PC-9 (cell line): Measurements from ENCODE around the gene EFS. TPM values are rescaled to one million over a fixed set of nuclear protein-coding genes. Genes with fewer than 3 reads are reported as not detected.

Experiments
- BruUV-seq: library from RNA; stranded (reverse); fragments of 400-500 nt; replicated peaks from 2 replicates; lab custom pipeline; 2021; lab: Mats Ljungman, UMichigan
- CTCF ChIA-PET: fragments of 300-600 bp; sonication (Branson Sonifier 250); formaldehyde crosslinking; loops from one replicate; lab custom pipeline; 2022; ENCODE audit warnings: antibody characterized with exemption; lab: Charles Lee
- POLR2A ChIA-PET: fragments of 300-600 bp; sonication (Branson Sonifier 250); formaldehyde crosslinking; loops from one replicate; lab custom pipeline; 2022; ENCODE audit warnings: antibody characterized with exemption; ENCODE audit not compliant: unreplicated experiment; lab: Charles Lee
- DNase-seq, 2 experiments: peaks; one replicate each; pipeline versions ENCODE4 v3.0.0 to v3.0.0-alpha.2; 2015 to 2022; ENCODE audit warnings: mixed read lengths in 1 of 2
- H2AFZ ChIP-seq: fragments of 200-600 bp; sonication (generic); 2 replicates; pipeline ENCODE4 v1.8.1; 2017; ENCODE audit warnings: antibody characterized with exemption
- H3F3A ChIP-seq: fragments of 200-600 bp; sonication (generic); 2 replicates; pipeline ENCODE4 v1.8.1; 2017; ENCODE audit warnings: antibody characterized with exemption, mild to moderate bottlenecking, low read depth; ENCODE audit not compliant: insufficient read depth
- H3K27ac ChIP-seq: fragments of 200-600 bp; sonication (generic); 2 replicates; pipeline ENCODE4 v1.6.1; 2016; ENCODE audit warnings: mixed run types
- H3K27me3 ChIP-seq: fragments of 200-600 bp; sonication (generic); 2 replicates; pipeline ENCODE4 v1.6.1; 2016; ENCODE audit warnings: low read depth, mixed run types; ENCODE audit not compliant: insufficient read depth
- H3K36me3 ChIP-seq: fragments of 200-600 bp; sonication (generic); 2 replicates; pipeline ENCODE4 v1.6.1; 2016; ENCODE audit warnings: low read depth, mixed run types
- H3K4me1 ChIP-seq: fragments of 200-600 bp; sonication (generic); replicated peaks from 2 replicates; pipeline ENCODE4 v1.6.1; 2016; ENCODE audit warnings: mixed run types; ENCODE audit not compliant: insufficient read depth
- H3K4me2 ChIP-seq: fragments of 200-600 bp; sonication (generic); 2 replicates; pipeline ENCODE4 v1.6.1; 2017; ENCODE audit warnings: mixed run types
- H3K4me3 ChIP-seq: fragments of 200-600 bp; sonication (generic); 2 replicates; pipeline ENCODE4 v1.6.1; 2016; ENCODE audit warnings: mixed run types
- H3K79me2 ChIP-seq: fragments of 200-600 bp; sonication (generic); 2 replicates; pipeline ENCODE4 v1.6.1; 2017; ENCODE audit warnings: low read depth, mixed run types
- H3K9me2 ChIP-seq: fragments of 200-600 bp; sonication (generic); 2 replicates; pipeline ENCODE4 v1.8.1; 2017; ENCODE audit warnings: mild to moderate bottlenecking; ENCODE audit not compliant: insufficient read depth
- H3K9me3 ChIP-seq: fragments of 200-600 bp; sonication (generic); 2 replicates; pipeline ENCODE4 v1.8.1; 2016; ENCODE audit warnings: low read depth; ENCODE audit not compliant: insufficient read depth
- H4K20me1 ChIP-seq: fragments of 200-600 bp; sonication (generic); 2 replicates; pipeline ENCODE4 v1.8.1; 2017; ENCODE audit not compliant: insufficient read depth
- CTCF ChIP-seq: fragments of 200-600 bp; sonication (generic); conservative IDR thresholded peaks from 2 replicates; pipeline ENCODE4 v1.6.1; 2017; ENCODE audit warnings: mixed run types, antibody characterized with exemption, mild to moderate bottlenecking, moderate library complexity
- EZH2 ChIP-seq: fragments of 200-600 bp; sonication (generic); IDR thresholded peaks from 2 replicates; pipeline ENCODE4 v1.8.0; 2017; ENCODE audit warnings: antibody characterized with exemption, low read depth
- intact Hi-C: fragments of 100-400 bp; cut with micrococcal nuclease; formaldehyde crosslinking; loops from one replicate; pipeline ENCODE4 v1.10.0; 2022; ENCODE audit not compliant: unreplicated experiment
- total RNA-seq: library from RNA; stranded (reverse); gene quantifications from 2 replicates; pipeline ENCODE4 v1.2.3, GENCODE V29; 2021

EFS gene
- total RNA-seq, 1 experiment from 2014 or later, result not detected

GRCh38 chr14:23408307-23408630 lies 43.3 kb upstream of the EFS start:
- Histone ChIP-seq H3K4me2 (no peak overlapping the region), H3K27me3 (peaks cover 87% of the 10 kb centered on the region), H3K36me3 (no peaks in the 10 kb centered on the region), H3F3A (no peaks in the 10 kb centered on the region), H2AFZ (no peak overlapping the region), H3K27ac (no peak overlapping the region), H3K4me1 (no peaks in the 10 kb centered on the region), H4K20me1 (no peaks in the 10 kb centered on the region), H3K4me3 (no peak overlapping the region), H3K79me2 (no peaks in the 10 kb centered on the region), H3K9me2 (no peaks in the 10 kb centered on the region), H3K9me3 (no peaks in the 10 kb centered on the region)
- intact Hi-C loops, result no loop called here
- CTCF ChIA-PET, result no interaction called here
- DNase-seq, result no peak
- no TSS peak for BruUV-seq
- POLR2A ChIA-PET, result no interaction called here
- TF ChIP-seq CTCF, result no peak
- TF ChIP-seq EZH2, result no peak

GRCh38 chr14:23407516-23408306 lies 42.7 kb upstream of the EFS start, which contains the start of gene MYH6:
Gene MYH6, minus strand, starts transcription at chr14:23408273. Its CDS starts 1,050 bp downstream, at chr14:23407223.
- TF ChIP-seq CTCF (no peak), EZH2 (no peak)
- intact Hi-C loops, result no loop called here
- Histone ChIP-seq H3K4me1 (no peaks in the 10 kb centered on the region), H4K20me1 (no peaks in the 10 kb centered on the region), H3K4me3 (no peak within 1 kb of the TSS), H3K27ac (no peak within 1 kb of the TSS), H3K36me3 (no peaks in the 10 kb centered on the region), H3K27me3 (peaks cover 88% of the 10 kb centered on the region), H3K79me2 (no peaks in the 10 kb centered on the region), H3F3A (no peaks in the 10 kb centered on the region), H3K4me2 (no peak within 1 kb of the TSS), H2AFZ (no peak within 1 kb of the TSS), H3K9me3 (no peaks in the 10 kb centered on the region), H3K9me2 (no peaks in the 10 kb centered on the region)
- ChIA-PET POLR2A (no interaction called here), CTCF (no interaction called here)
- DNase-seq, result no peak
- no TSS peak for BruUV-seq

- no peaks in the 10 kb centered on the region for H3K9me3 ChIP-seq
- TF ChIP-seq CTCF, result no peak
- TF ChIP-seq EZH2, result no peak
- H3K27ac ChIP-seq, result no peak overlapping the region
- H3K9me2 ChIP-seq, result no peaks in the 10 kb centered on the region
- no peaks in the 10 kb centered on the region for H3F3A ChIP-seq
- no TSS peak for BruUV-seq
- no peaks in the 10 kb centered on the region for H3K36me3 ChIP-seq
- H3K4me2 ChIP-seq, result no peak overlapping the region
- no peak overlapping the region for H3K4me3 ChIP-seq
- H3K27me3 ChIP-seq, result peaks cover 87% of the 10 kb centered on the region
- no peaks in the 10 kb centered on the region for H3K4me1 ChIP-seq
- intact Hi-C loops, result no loop called here
- DNase-seq, result no peak
- no peak overlapping the region for H2AFZ ChIP-seq
- H4K20me1 ChIP-seq, result no peaks in the 10 kb centered on the region
- H3K79me2 ChIP-seq, result no peaks in the 10 kb centered on the region
- ChIA-PET POLR2A (no interaction called here), CTCF (no interaction called here)
Measured at GRCh38 chr14:23406725-23407355, 41.9 kb upstream of the EFS start.
